ENCODE measurements around the gene RBM17.

Gene RBM17

DNA sequence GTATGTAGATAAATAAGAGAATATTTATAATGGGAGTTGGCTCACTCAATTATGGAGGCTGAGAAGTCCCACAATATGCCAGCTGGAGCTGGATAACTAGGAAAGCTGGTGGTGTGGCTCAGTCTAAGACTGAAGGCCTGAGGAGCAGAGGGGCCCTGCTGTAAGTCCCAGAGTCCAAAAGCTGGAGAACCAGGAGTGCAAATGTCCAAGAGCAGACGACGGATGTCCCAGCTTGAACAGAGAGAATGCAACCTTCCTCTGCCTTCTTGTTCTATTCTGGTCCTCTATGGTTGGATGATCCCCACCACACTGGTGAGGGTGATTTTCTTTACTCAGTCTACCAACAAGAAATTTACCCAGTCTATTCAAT lies 39.8 kb upstream of the RBM17 start:
- Mint-ChIP-seq H3K36me3 (ENCODE audit: low read depth) (no peaks in the 10 kb centered on the region), H3K27ac (no peak overlapping the region), H3K4me3 (no peak overlapping the region), H3K4me1 (peaks cover 4% of the 10 kb centered on the region), H3K9me3 (no peaks in the 10 kb centered on the region), H3K27me3 (ENCODE audit: low read depth) (peaks cover 35% of the 10 kb centered on the region)
- TF ChIP-seq, protein P1, sequence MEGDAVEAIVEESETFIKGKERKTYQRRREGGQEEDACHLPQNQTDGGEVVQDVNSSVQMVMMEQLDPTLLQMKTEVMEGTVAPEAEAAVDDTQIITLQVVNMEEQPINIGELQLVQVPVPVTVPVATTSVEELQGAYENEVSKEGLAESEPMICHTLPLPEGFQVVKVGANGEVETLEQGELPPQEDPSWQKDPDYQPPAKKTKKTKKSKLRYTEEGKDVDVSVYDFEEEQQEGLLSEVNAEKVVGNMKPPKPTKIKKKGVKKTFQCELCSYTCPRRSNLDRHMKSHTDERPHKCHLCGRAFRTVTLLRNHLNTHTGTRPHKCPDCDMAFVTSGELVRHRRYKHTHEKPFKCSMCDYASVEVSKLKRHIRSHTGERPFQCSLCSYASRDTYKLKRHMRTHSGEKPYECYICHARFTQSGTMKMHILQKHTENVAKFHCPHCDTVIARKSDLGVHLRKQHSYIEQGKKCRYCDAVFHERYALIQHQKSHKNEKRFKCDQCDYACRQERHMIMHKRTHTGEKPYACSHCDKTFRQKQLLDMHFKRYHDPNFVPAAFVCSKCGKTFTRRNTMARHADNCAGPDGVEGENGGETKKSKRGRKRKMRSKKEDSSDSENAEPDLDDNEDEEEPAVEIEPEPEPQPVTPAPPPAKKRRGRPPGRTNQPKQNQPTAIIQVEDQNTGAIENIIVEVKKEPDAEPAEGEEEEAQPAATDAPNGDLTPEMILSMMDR (IDR thresholded peaks at IDR 0.05; ENCODE audit: unreplicated experiment in 3 of 3), result no peak

DNA sequence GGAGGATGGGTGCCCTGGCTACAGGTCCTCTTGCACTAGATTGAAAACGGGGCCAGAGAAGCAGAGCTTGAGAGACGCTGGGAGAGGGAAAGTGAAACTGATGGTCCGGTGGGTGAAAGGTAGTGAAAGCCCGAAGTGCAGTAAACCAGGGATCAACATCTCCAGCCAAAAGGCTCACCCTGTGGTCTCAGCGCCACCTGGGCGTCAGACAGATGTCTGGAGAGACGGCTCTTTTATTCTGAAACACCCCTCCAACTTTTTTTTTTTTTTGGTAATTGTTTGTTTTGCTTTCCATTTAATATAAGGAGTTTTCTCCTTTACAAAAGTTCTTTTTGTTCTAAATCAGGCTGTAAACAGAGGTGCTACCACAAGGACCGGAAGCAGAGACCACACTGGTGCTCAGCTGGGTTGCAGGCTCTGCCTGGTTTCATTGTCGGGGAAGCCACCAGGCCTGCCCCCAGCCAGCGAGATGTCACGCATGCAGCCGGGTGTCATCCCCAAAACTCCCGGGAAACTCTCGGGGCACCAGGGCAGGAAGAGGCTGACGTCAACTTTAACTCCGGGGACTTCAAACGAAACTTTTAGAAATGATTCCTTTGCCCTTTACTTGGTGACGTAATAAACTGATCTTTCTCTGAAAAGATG lies 37.9 kb upstream of the RBM17 start:
- Mint-ChIP-seq H3K36me3 (ENCODE audit: low read depth) (no peaks in the 10 kb centered on the region), H3K4me1 (no peaks in the 10 kb centered on the region), H3K27ac (no peak overlapping the region), H3K4me3 (peak overlapping the region in 2 of 3 experiments; percentile 17 to 44), H3K9me3 (no peaks in the 10 kb centered on the region), H3K27me3 (ENCODE audit: low read depth) (peaks cover 44% of the 10 kb centered on the region)
- TF ChIP-seq, protein P1 (IDR thresholded peaks at IDR 0.05; ENCODE audit: unreplicated experiment in 3 of 3), result no peak

DNA sequence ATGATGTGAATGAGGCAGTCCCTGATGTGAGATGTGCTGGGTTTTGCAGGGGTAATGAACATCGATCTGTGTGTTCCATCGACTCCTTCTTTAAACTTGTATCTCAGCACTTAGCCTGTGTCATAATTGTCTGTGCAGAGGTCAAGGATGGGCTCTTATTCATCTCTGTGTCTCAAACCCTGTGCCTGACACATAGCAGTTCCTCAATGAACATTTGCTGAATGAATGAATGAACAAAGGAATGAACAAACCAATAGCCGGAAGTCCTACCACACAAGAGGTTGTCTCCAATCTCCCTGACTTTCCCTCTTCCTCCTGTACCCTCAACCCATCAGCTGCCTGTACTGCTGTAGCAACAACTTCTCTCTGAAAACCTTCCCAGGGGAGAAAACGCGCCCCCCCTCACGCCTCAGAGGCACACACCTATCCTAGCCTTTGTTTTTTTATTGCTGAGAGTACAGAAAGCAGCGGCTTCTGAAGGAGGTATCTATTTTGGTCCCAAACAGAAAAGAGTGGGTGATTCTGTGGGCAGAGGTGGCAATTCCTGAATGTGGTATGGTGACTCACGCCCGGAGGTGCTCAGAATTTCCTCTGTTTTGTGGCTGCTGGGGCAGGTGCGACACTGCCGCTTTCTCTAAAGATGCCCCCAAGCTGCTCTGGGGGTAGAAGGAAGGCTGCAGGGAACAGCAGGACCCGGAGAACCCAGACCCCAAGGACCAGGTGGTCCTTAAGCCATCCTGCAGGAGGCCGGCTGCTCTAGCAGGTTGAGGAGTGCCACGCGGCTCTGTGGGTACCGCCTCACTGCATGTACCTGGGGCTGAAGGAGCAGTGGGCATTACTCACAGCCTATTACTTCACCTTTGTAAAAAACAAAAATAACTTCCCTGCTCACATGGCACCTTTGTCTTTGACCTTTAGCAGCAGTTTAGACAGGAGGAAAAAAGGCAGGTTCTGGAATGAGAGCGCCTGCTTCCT lies 36.3 kb upstream of the RBM17 start:
- Mint-ChIP-seq H3K4me1 (no peaks in the 10 kb centered on the region), H3K27ac (no peak overlapping the region), H3K9me3 (no peaks in the 10 kb centered on the region), H3K4me3 (no peak overlapping the region), H3K36me3 (ENCODE audit: low read depth) (no peaks in the 10 kb centered on the region), H3K27me3 (ENCODE audit: low read depth) (peaks cover 41% of the 10 kb centered on the region)
- TF ChIP-seq, protein P1 (IDR thresholded peaks at IDR 0.05; ENCODE audit: unreplicated experiment in 3 of 3), result no peak

DNA sequence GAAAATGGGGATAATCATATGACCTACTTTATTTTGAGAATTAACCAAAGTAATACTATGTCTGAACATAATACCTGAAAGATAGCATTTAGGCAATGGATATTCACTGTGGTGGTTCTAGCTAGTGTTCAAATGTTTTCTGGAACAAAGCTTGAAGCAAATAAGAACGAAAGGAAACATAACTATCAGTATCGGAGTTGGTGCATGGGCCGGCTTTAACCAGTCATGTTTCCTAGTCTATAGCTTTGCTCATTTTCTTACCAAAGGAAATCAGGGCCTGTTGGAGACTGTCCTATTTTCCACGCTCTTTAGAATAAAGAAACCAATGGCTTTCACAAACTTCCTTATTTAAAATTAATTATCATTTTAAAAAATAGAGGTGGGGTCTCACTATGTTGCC lies 35.5 kb upstream of the RBM17 start:
- Mint-ChIP-seq H3K27ac (no peak overlapping the region), H3K27me3 (ENCODE audit: low read depth) (peaks cover 46% of the 10 kb centered on the region), H3K4me3 (no peak overlapping the region), H3K36me3 (ENCODE audit: low read depth) (no peaks in the 10 kb centered on the region), H3K9me3 (no peaks in the 10 kb centered on the region), H3K4me1 (no peaks in the 10 kb centered on the region)
- TF ChIP-seq, protein P1 (IDR thresholded peaks at IDR 0.05; ENCODE audit: unreplicated experiment in 3 of 3), result no peak

DNA sequence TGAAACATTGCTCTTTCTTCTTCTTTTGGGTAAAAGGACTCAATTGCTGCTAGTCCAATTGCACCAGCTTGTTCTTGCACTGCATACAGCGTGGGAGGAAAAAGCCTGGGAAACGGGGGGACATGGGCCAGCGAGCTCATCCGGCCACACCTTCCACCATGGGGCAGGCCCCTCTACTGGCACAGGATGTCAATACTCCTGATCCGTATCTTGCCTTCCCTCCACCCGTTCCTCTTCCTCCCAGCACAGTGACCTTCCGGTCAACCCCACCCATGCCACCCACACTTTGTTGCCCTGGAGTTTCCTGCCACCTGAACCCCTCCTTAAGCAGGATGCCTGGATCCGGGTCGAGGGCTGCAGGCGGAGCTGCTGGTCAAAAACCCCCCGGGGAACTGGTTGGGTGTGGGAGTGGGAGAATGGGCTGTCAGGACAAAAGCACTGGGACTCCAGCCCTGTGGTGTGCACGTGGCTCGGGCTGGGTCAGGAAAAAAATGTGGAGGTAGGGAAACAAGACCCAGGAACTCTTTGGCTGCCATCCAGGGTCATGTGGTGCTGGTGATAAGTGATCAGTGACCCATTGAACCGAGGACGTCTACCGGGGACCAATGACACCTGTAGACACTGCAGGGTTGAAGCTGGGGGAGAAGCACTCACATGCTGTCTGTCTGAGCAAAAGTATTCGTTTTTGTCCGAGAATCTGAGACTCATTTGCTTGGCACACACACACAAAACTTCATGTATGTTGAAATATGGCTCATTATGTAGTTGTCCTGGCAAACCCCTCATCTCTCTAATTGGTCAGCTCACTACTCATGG lies 34.8 kb upstream of the RBM17 start:
- Mint-ChIP-seq H3K27me3 (ENCODE audit: low read depth) (peaks cover 43% of the 10 kb centered on the region), H3K27ac (peak overlapping the region in 1 of 3 experiments; percentile 35), H3K36me3 (ENCODE audit: low read depth) (no peaks in the 10 kb centered on the region), H3K4me3 (no peak overlapping the region), H3K4me1 (no peaks in the 10 kb centered on the region), H3K9me3 (no peaks in the 10 kb centered on the region)
- TF ChIP-seq, protein P1 (IDR thresholded peaks at IDR 0.05; ENCODE audit: unreplicated experiment in 3 of 3), result no peak
